AG04449 (cell line): Measurements from ENCODE around the gene IQCM.

ENCODE experiments used
- CTCF ChIA-PET: fragments of 350-600 bp; formaldehyde crosslinking; extraction: SDS; loops from one replicate; lab custom pipeline; 2021; ENCODE audit warnings: antibody characterized with exemption; lab: Yijun Ruan, JAX
- POLR2A ChIA-PET: fragments of 400-600, 350-600 bp; formaldehyde crosslinking; extraction: SDS; loops from one replicate; lab custom pipeline; 2020; ENCODE audit warnings: antibody characterized with exemption, inconsistent platforms; lab: Yijun Ruan, JAX
- DNase-seq: peaks from one replicate; pipeline ENCODE4 v3.0.0-alpha.2; 2010; ENCODE audit warnings: low read depth, low spot score
- H3K4me3 ChIP-seq: 2 replicates; pipeline ENCODE4 v1.5.1; 2011; ENCODE audit warnings: low read depth, mild to moderate bottlenecking, control low read depth, low read length
- CTCF ChIP-seq: IDR thresholded peaks from one replicate; pipeline ENCODE4 v1.5.1; 2011; ENCODE audit warnings: mild to moderate bottlenecking, moderate library complexity, low read length, control low read depth, inconsistent platforms; ENCODE audit not compliant: insufficient read depth; ENCODE audit errors: missing control alignments

IQCM gene

GRCh38 chr4:149708513-149709130, 107.0 kb downstream of the IQCM start:
- DNase-seq: peak; percentile 21
- no peak overlapping the region for H3K4me3 ChIP-seq
- no peak for TF ChIP-seq CTCF
- POLR2A ChIA-PET: no interaction called here
- CTCF ChIA-PET: interaction anchor here (1.2 to 1.6 kb wide), 2 partner anchors 8 to 337 kb away, joined by 3 to 4 read pairs; no protein-coding TSS in a partner anchor

GRCh38 chr4:149707862-149708261, 107.8 kb downstream of the IQCM start:
- no peak for DNase-seq
- ChIA-PET CTCF (interaction anchor here (1.2 to 1.6 kb wide), 2 partner anchors 7 to 336 kb away, joined by 3 to 4 read pairs; no protein-coding TSS in a partner anchor), POLR2A (no interaction called here)
- TF ChIP-seq CTCF: no peak
- no peak overlapping the region for H3K4me3 ChIP-seq

GRCh38 chr4:149706942-149707341, 108.7 kb downstream of the IQCM start:
- ChIA-PET POLR2A (no interaction called here), CTCF (interaction anchor here (0.9 kb wide), 1 partner anchor 335 kb away, joined by 3 read pairs; no protein-coding TSS in a partner anchor)
- H3K4me3 ChIP-seq: no peak overlapping the region
- peak; percentile 53 for DNase-seq
- no peak for TF ChIP-seq CTCF

GRCh38 chr4:149702414-149703293, 113.0 kb downstream of the IQCM start:
- TF ChIP-seq CTCF: no peak
- H3K4me3 ChIP-seq: no peak overlapping the region
- DNase-seq: no peak
- ChIA-PET CTCF (interaction anchor here (0.6 kb wide), 1 partner anchor 28 kb away, joined by 3 read pairs; no protein-coding TSS in a partner anchor), POLR2A (no interaction called here)

- ChIA-PET POLR2A (no interaction called here), CTCF (no interaction called here)
- no peak for TF ChIP-seq CTCF
- H3K4me3 ChIP-seq: no peak overlapping the region
- no peak for DNase-seq
Measured at GRCh38 chr4:149701435-149702156, 114.0 kb downstream of the IQCM start.
